ENCODE measurements around the gene ARX. TPM values are rescaled to one million over a fixed set of nuclear protein-coding genes. Genes with fewer than 3 reads are reported as not detected.
A peak's percentile ranks its signal among the peaks of the same experiment; 100 is the strongest.

ARX gene
- total and polyA plus RNA-seq, 2 of the 8 experiments (the other 6 are each of a cell fraction or from before 2014, with no cell fraction given) = not detected

GRCh38 chrX:25016938-25017598 lies 1.3 kb upstream of the ARX start:
- H2BK5ac ChIP-seq (ENCODE audit: low read depth, low read length) = no peak overlapping the region
- peaks cover 0 to 4% of the 10 kb centered on the region in 2 experiments for H4K20me1 ChIP-seq (replicated peaks in 1 of 2; ENCODE audit: control insufficient read depth in 1 of 2, insufficient read depth in 2 of 2, low read length in 2 of 2)
- no peak overlapping the region for H4K91ac ChIP-seq (replicated peaks; ENCODE audit: insufficient read length, low read length)
- H3K9me3 ChIP-seq (ENCODE audit: insufficient read depth in 2 of 2, low read depth in 1 of 2, low read length in 1 of 2) = no peaks in the 10 kb centered on the region
- H3K4ac ChIP-seq (replicated peaks; ENCODE audit: insufficient read length, low read depth, low read length) = no peak overlapping the region
- H2BK20ac ChIP-seq (ENCODE audit: low read length) = no peak overlapping the region
- WGBS, 2 experiments (ENCODE audit: extremely low coverage in 1 of 2, insufficient coverage in 1 of 2, insufficient read length in 1 of 2, insufficient replicate concordance in 2 of 2, low coverage in 1 of 2, low lambda C conversion rate in 2 of 2, missing lambda C conversion rate in 1 of 2) = 1% methylated on average over 9 of the region's 17 CpGs; no CpG with 5 or more reads in 1 of the 2 experiments
- H3K4me2 ChIP-seq (ENCODE audit: insufficient read depth in 1 of 2, low read depth in 2 of 2, low read length in 2 of 2) = peak overlapping the region; percentile 73 to 75
- H4K5ac ChIP-seq (ENCODE audit: insufficient read length, low read depth, low read length) = no peak overlapping the region
- H3K23ac ChIP-seq (ENCODE audit: insufficient read length) = no peak overlapping the region
- H3K23me2 ChIP-seq (ENCODE audit: low read depth, low read length) = peaks cover 10% of the 10 kb centered on the region; the same call in 1 of the 2 replicates
- peak; percentile 22 for TF ChIP-seq EZH2 (IDR thresholded peaks at IDR 0.05; ENCODE audit: low read depth, low read length, severe bottlenecking)
- no peak for TF ChIP-seq BACH1 (IDR thresholded peaks at IDR 0.05; ENCODE audit: low read length)
- TF ChIP-seq SP1 (IDR thresholded peaks at IDR 0.05; ENCODE audit: low read depth, low read length) = 0 out of 2 replicates have a peak, but pooled peaks have one; percentile 31
- no peaks in the 10 kb centered on the region for H3K79me1 ChIP-seq (ENCODE audit: low read depth, low read length)
- no peak overlapping the region for H3K18ac ChIP-seq (ENCODE audit: extremely low read depth, low read length)
- no peak overlapping the region for H2BK120ac ChIP-seq (replicated peaks; ENCODE audit: low read depth, low read length)
- peaks cover 61 to 98% (median 89%) of the 10 kb centered on the region in 4 experiments for H3K27me3 ChIP-seq (replicated peaks in 1 of 4; ENCODE audit: control insufficient read depth in 3 of 4, extremely low read depth in 1 of 4, insufficient read depth in 3 of 4, low read length in 3 of 4)
- peak overlapping the region in 3 of 4 experiments; percentile 17 to 54 (median 25); a peak in 3 of 8 replicates for H3K4me3 ChIP-seq (ENCODE audit: extremely low read depth in 1 of 4, insufficient read depth in 2 of 4, low read depth in 3 of 4, low read length in 4 of 4)
- no peak for DNase-seq (ENCODE audit: low read depth in 1 of 2, low spot score in 2 of 2)
- no peak overlapping the region for H3K56ac ChIP-seq (replicated peaks; ENCODE audit: insufficient read length, low read depth, low read length)
- CTCF ChIA-PET (ENCODE audit: partially characterized antibody) = interaction anchor here (2.1 kb wide), 1 partner anchor 8 kb away, joined by 5 read pairs; no protein-coding TSS in a partner anchor
- H3K79me2 ChIP-seq (ENCODE audit: control insufficient read depth in 1 of 2, insufficient read depth in 2 of 2, low read length in 2 of 2) = no peaks in the 10 kb centered on the region
- no peaks in the 10 kb centered on the region; a peak in 1 of 8 replicates for H3K36me3 ChIP-seq (ENCODE audit: control insufficient read depth in 2 of 4, insufficient read depth in 4 of 4, low read length in 3 of 4)
- no peak overlapping the region for H2BK15ac ChIP-seq (ENCODE audit: low read length)
- no peak overlapping the region for H4K8ac ChIP-seq (ENCODE audit: extremely low read depth, insufficient read depth, low read length)
- no peak for FAIRE-seq
- no peak overlapping the region for H3K14ac ChIP-seq (ENCODE audit: insufficient read length)
- peaks cover 0 to 12% (median 7%) of the 10 kb centered on the region in 4 experiments; a peak in 6 of 7 replicates for H3K4me1 ChIP-seq (replicated peaks in 1 of 4; ENCODE audit: control insufficient read depth in 3 of 4, insufficient read depth in 4 of 4, low read length in 3 of 4)
- H2AK5ac ChIP-seq (ENCODE audit: low read depth, low read length) = no peak overlapping the region
- no peak overlapping the region for H3K27ac ChIP-seq (ENCODE audit: low read depth, low read length)
- H2AFZ ChIP-seq (ENCODE audit: low read length) = no peak overlapping the region
- H3K9ac ChIP-seq (replicated peaks in 1 of 4; ENCODE audit: extremely low read depth in 1 of 4, low read depth in 3 of 4, low read length in 3 of 4) = no peak overlapping the region
- H2BK12ac ChIP-seq (ENCODE audit: low read depth, low read length) = no peak overlapping the region
- POLR2A ChIA-PET (ENCODE audit: partially characterized antibody) = interaction anchor here (1.3 kb wide), 1 partner anchor 14 kb away, joined by 3 read pairs; no protein-coding TSS in a partner anchor
